ENCODE measurements around the gene RAB3A. TPM values are rescaled to one million over a fixed set of nuclear protein-coding genes. Genes with fewer than 3 reads are reported as not detected.

The RAB3A gene
- total RNA-seq, 1 donor from 2014 or later: 3.1 TPM

GRCh38 chr19:18224525-18225354 lies 20.9 kb upstream of the RAB3A start:
- H3K9me3 Mint-ChIP-seq (ENCODE audit: unreplicated experiment): no peaks in the 10 kb centered on the region
- H3K36me3 Mint-ChIP-seq (ENCODE audit: low read depth, unreplicated experiment): no peaks in the 10 kb centered on the region
- H3K4me3 Mint-ChIP-seq (ENCODE audit: unreplicated experiment): peak overlapping the region; percentile 93
- TF ChIP-seq CTCF (IDR thresholded peaks at IDR 0.05; ENCODE audit: unreplicated experiment): no peak
- peaks cover 16% of the 10 kb centered on the region for H3K27me3 Mint-ChIP-seq (ENCODE audit: unreplicated experiment)
- peak overlapping the region; percentile 91 for H3K27ac Mint-ChIP-seq (ENCODE audit: unreplicated experiment)
- DNase-seq (ENCODE audit: low spot score): peak; percentile 98
- peaks cover 7% of the 10 kb centered on the region for H3K4me1 Mint-ChIP-seq (ENCODE audit: unreplicated experiment)

- Mint-ChIP-seq H3K27ac (ENCODE audit: unreplicated experiment) (peak overlapping the region; percentile 91), H3K4me1 (ENCODE audit: unreplicated experiment) (peaks cover 7% of the 10 kb centered on the region), H3K36me3 (ENCODE audit: low read depth, unreplicated experiment) (no peaks in the 10 kb centered on the region), H3K9me3 (ENCODE audit: unreplicated experiment) (no peaks in the 10 kb centered on the region), H3K4me3 (ENCODE audit: unreplicated experiment) (peak overlapping the region; percentile 93), H3K27me3 (ENCODE audit: unreplicated experiment) (peaks cover 17% of the 10 kb centered on the region)
- peak; percentile 72 for DNase-seq (ENCODE audit: low spot score)
- TF ChIP-seq CTCF (IDR thresholded peaks at IDR 0.05; ENCODE audit: unreplicated experiment): no peak
These were observed 20.1 kb upstream of the RAB3A start for GRCh38 chr19:18223860-18224524.

GRCh38 chr19:18221815-18222725 lies 18.2 kb upstream of the RAB3A start:
- Mint-ChIP-seq H3K4me3 (ENCODE audit: unreplicated experiment) (no peak overlapping the region), H3K4me1 (ENCODE audit: unreplicated experiment) (peaks cover 7% of the 10 kb centered on the region), H3K9me3 (ENCODE audit: unreplicated experiment) (no peaks in the 10 kb centered on the region), H3K27me3 (ENCODE audit: unreplicated experiment) (peaks cover 17% of the 10 kb centered on the region), H3K27ac (ENCODE audit: unreplicated experiment) (no peak overlapping the region), H3K36me3 (ENCODE audit: low read depth, unreplicated experiment) (no peaks in the 10 kb centered on the region)
- DNase-seq (ENCODE audit: low spot score): no peak
- no peak for TF ChIP-seq CTCF (IDR thresholded peaks at IDR 0.05; ENCODE audit: unreplicated experiment)

GRCh38 chr19:18220632-18221275 lies 16.9 kb upstream of the RAB3A start:
- no peak for TF ChIP-seq CTCF (IDR thresholded peaks at IDR 0.05; ENCODE audit: unreplicated experiment)
- Mint-ChIP-seq H3K4me1 (ENCODE audit: unreplicated experiment) (peaks cover 7% of the 10 kb centered on the region), H3K36me3 (ENCODE audit: low read depth, unreplicated experiment) (no peaks in the 10 kb centered on the region), H3K9me3 (ENCODE audit: unreplicated experiment) (no peaks in the 10 kb centered on the region), H3K27me3 (ENCODE audit: unreplicated experiment) (peaks cover 16% of the 10 kb centered on the region), H3K27ac (ENCODE audit: unreplicated experiment) (no peak overlapping the region), H3K4me3 (ENCODE audit: unreplicated experiment) (no peak overlapping the region)
- DNase-seq (ENCODE audit: low spot score): no peak
